GM23338 (cell line): ENCODE data around the gene ACADVL.
A peak's percentile ranks its signal among the peaks of the same experiment; 100 is the strongest.

Experiments
- CREB1 ChIP-seq: fragments of 250-450 bp; sonication (Bioruptor Pico); IDR thresholded peaks from 2 replicates; pipeline ENCODE4 v1.5.0; 2020; ENCODE audit warnings: low read depth, mild to moderate bottlenecking, moderate library complexity
- CTCF ChIP-seq, 2 experiments: fragments of 200-600 bp in 1 of 2; sonication (generic) in 1 of 2; conservative IDR thresholded peaks; 2 replicates each; pipeline versions ENCODE4 v1.5.1 to v1.6.1; 2016 to 2017; ENCODE audit warnings: antibody characterized with exemption in 2 of 2, low read depth in 2 of 2, mild to moderate bottlenecking in 2 of 2, moderate library complexity in 1 of 2
- EZH2 ChIP-seq: fragments of 200-600 bp; sonication (generic); IDR thresholded peaks from one replicate; pipeline ENCODE4 v1.8.0; 2017; ENCODE audit warnings: antibody characterized with exemption, mild to moderate bottlenecking, low read depth; ENCODE audit not compliant: unreplicated experiment
- NANOG ChIP-seq: IDR thresholded peaks from 2 replicates; pipeline ENCODE4 v1.6.1; 2016; ENCODE audit warnings: antibody characterized with exemption, borderline replicate concordance
- REST ChIP-seq: IDR thresholded peaks from one replicate; pipeline ENCODE4 v1.6.1; 2018; ENCODE audit warnings: antibody characterized with exemption; ENCODE audit not compliant: unreplicated experiment
- ZNF114 ChIP-seq: fragments of 250-450 bp; sonication (Bioruptor Pico); IDR thresholded peaks from 2 replicates; pipeline ENCODE4 v1.5.0; 2020; ENCODE audit warnings: mild to moderate bottlenecking, moderate library complexity

- no peak for TF ChIP-seq REST
- no peak for TF ChIP-seq EZH2
- no peak for TF ChIP-seq ZNF114 (CRISPR knock-in tag)
- peak; percentile 86 to 88 for TF ChIP-seq CTCF (conservative IDR thresholded peaks at IDR 0.05; ENCODE audit: low read depth in 2 of 2)
- TF ChIP-seq CREB1 (CRISPR knock-in tag): peak; percentile 35; the same call in 1 of the 2 replicates
- TF ChIP-seq NANOG: peak; percentile 13; the same call in 1 of the 2 replicates
Measured at GRCh38 chr17:7213895-7214299, 5.8 kb upstream of the ACADVL start.
